Thyroid gland (tissue), 4 donors: ENCODE measurements around the gene PPP2R2B. TPM values are rescaled to one million over a fixed set of nuclear protein-coding genes. Genes with fewer than 3 reads are reported as not detected.

Experiments used
- DNase-seq, 2 donors: peaks; one replicate each; pipeline ENCODE4 v3.0.0-alpha.2; 2019
- H3K27ac ChIP-seq, 3 donors: fragments of 200-600 bp; sonication (generic); 1 replicate in 2 of 3; 2 replicates in 1 of 3; pipeline ENCODE4 v1.5.1; 2016 to 2019; ENCODE audit warnings: mild to moderate bottlenecking in 1 of 3, moderate library complexity in 1 of 3
- H3K27me3 ChIP-seq: fragments of 200-600 bp; sonication (generic); one replicate; pipeline ENCODE4 v1.5.1; 2019
- H3K36me3 ChIP-seq, 2 donors: fragments of 200-600 bp; sonication (generic); one replicate each; pipeline ENCODE4 v1.5.1; 2016 to 2019
- H3K4me1 ChIP-seq, 2 donors: fragments of 200-600 bp; sonication (generic); one replicate each; pipeline ENCODE4 v1.5.1; 2017 to 2019
- H3K4me3 ChIP-seq, 3 donors: fragments of 200-600 bp; sonication (generic); replicated peaks in 1 of 3; 1 replicate in 2 of 3; 2 replicates in 1 of 3; pipeline ENCODE4 v1.5.1; 2016; ENCODE audit warnings: mild to moderate bottlenecking in 1 of 3
- H3K9me3 ChIP-seq: fragments of 200-600 bp; sonication (generic); one replicate; pipeline ENCODE4 v1.5.1; 2017
- POLR2A ChIP-seq, 2 donors: fragments of 450-650 bp; IDR thresholded peaks; one replicate each; pipeline ENCODE4 v1.6.1; 2017; ENCODE audit warnings: antibody characterized with exemption in 2 of 2, mild to moderate bottlenecking in 2 of 2, moderate library complexity in 1 of 2
- WGBS, 2 donors: methylation state at CpG; one replicate each; pipeline ENCODE4 v1.1.5; 2017; 5-methylcytosine and 5-hydroxymethylcytosine counted together
- intact Hi-C: fragments of 100-400 bp; cut with DNase I; formaldehyde crosslinking; loops from one replicate; pipeline ENCODE4 v1.15.1; 2023
- total RNA-seq, 4 donors: library from RNA; depleted of rRNA; stranded (reverse); fragments of >200 nt; gene quantifications; one replicate each; pipeline ENCODE4 v1.2.3, GENCODE V29; 2016
- TF ChIP-seq, protein P1 (sequence below), 6 experiments: fragments of 200-600 bp in 3 of 6; fragments of 450-650 bp in 3 of 6; sonication (generic) in 3 of 6; IDR thresholded peaks; one replicate each; pipeline ENCODE4 v1.5.1; 2016 to 2019; ENCODE audit warnings: antibody characterized with exemption in 6 of 6, mild to moderate bottlenecking in 2 of 6, inconsistent platforms in 1 of 6, moderate library complexity in 1 of 6

PPP2R2B gene
- total RNA-seq, result 1 to 10 TPM; 1.1 to 5.0 (median 2.9) TPM

- H3K4me1 ChIP-seq, result peaks cover 4 to 11% of the 10 kb centered on the region in 2 donors
- 0 to 3% methylated on average over 7 to 14 of the region's 40 CpGs for WGBS, 2 donors
- H3K9me3 ChIP-seq, result no peaks in the 10 kb centered on the region
- peak in 1 of 2 donors; percentile 37 for TF ChIP-seq POLR2A (IDR thresholded peaks at IDR 0.05)
- TF ChIP-seq, protein P1, sequence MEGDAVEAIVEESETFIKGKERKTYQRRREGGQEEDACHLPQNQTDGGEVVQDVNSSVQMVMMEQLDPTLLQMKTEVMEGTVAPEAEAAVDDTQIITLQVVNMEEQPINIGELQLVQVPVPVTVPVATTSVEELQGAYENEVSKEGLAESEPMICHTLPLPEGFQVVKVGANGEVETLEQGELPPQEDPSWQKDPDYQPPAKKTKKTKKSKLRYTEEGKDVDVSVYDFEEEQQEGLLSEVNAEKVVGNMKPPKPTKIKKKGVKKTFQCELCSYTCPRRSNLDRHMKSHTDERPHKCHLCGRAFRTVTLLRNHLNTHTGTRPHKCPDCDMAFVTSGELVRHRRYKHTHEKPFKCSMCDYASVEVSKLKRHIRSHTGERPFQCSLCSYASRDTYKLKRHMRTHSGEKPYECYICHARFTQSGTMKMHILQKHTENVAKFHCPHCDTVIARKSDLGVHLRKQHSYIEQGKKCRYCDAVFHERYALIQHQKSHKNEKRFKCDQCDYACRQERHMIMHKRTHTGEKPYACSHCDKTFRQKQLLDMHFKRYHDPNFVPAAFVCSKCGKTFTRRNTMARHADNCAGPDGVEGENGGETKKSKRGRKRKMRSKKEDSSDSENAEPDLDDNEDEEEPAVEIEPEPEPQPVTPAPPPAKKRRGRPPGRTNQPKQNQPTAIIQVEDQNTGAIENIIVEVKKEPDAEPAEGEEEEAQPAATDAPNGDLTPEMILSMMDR (IDR thresholded peaks at IDR 0.05), result no peak
- DNase-seq, result peak; percentile 35 to 53
- no peaks in the 10 kb centered on the region for H3K27me3 ChIP-seq
- peak within 1 kb of the TSS; percentile 34 to 51 (median 40) for H3K4me3 ChIP-seq
- H3K27ac ChIP-seq, result no peak within 1 kb of the TSS
- intact Hi-C loops, result no loop called here
- no peaks in the 10 kb centered on the region for H3K36me3 ChIP-seq
Measured at GRCh38 chr5:146878476-146879172, at the start of gene PPP2R2B. Gene PPP2R2B (minus strand): TSS chr5:146878757.

GRCh38 chr5:146924132-146924531 is 45.6 kb upstream of the PPP2R2B start:
- no peak for DNase-seq
- no peaks in the 10 kb centered on the region for H3K36me3 ChIP-seq
- H3K4me3 ChIP-seq, result no peak overlapping the region
- no peaks in the 10 kb centered on the region for H3K9me3 ChIP-seq
- intact Hi-C loops, result no loop called here
- no peaks in the 10 kb centered on the region for H3K4me1 ChIP-seq
- H3K27ac ChIP-seq, result no peak overlapping the region
- TF ChIP-seq, protein P1 (IDR thresholded peaks at IDR 0.05), result no peak
- no peak for TF ChIP-seq POLR2A (IDR thresholded peaks at IDR 0.05)
- H3K27me3 ChIP-seq, result no peaks in the 10 kb centered on the region

- no peaks in the 10 kb centered on the region for H3K4me1 ChIP-seq
- no peak for DNase-seq
- no peak overlapping the region for H3K4me3 ChIP-seq
- no peaks in the 10 kb centered on the region for H3K9me3 ChIP-seq
- intact Hi-C loops, result no loop called here
- TF ChIP-seq, protein P1 (IDR thresholded peaks at IDR 0.05), result no peak
- no peak for TF ChIP-seq POLR2A (IDR thresholded peaks at IDR 0.05)
- H3K27me3 ChIP-seq, result no peaks in the 10 kb centered on the region
- no peaks in the 10 kb centered on the region for H3K36me3 ChIP-seq
- WGBS, 2 donors, result 74 to 77% methylated on average over 4 of the region's 4 CpGs
- no peak overlapping the region for H3K27ac ChIP-seq
Measured at GRCh38 chr5:146921225-146921624, 42.7 kb upstream of the PPP2R2B start.

DNA sequence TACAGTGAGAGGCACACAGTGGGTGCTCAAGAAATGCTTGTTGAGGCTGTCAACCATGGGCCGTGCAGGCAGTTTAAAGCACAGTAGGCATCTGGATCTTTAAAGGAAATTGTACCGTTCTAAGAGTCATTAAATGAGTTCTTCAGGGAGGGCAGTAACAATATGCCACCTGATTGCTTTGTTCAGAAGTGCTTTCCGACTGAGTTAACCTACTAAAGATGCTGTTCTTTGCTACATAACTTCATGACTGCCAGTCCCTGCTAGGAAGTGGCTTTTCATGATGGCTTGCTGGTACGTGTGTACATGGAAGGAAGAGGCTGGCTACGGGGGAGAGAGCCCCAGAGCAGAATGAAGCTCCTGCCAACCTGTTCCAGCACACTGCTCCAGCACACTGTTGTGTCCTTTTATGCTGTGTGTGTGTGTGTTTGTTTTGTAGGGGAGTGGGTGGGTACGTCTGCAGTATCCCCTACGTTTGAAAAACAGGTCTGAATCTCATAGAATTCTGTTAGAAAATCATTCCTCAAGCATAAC is 41.9 kb upstream of the PPP2R2B start:
- TF ChIP-seq, protein P1 (IDR thresholded peaks at IDR 0.05), result no peak
- TF ChIP-seq POLR2A (IDR thresholded peaks at IDR 0.05), result no peak
- no peaks in the 10 kb centered on the region for H3K4me1 ChIP-seq
- 35 to 37% methylated on average over 7 of the region's 7 CpGs for WGBS, 2 donors

DNA sequence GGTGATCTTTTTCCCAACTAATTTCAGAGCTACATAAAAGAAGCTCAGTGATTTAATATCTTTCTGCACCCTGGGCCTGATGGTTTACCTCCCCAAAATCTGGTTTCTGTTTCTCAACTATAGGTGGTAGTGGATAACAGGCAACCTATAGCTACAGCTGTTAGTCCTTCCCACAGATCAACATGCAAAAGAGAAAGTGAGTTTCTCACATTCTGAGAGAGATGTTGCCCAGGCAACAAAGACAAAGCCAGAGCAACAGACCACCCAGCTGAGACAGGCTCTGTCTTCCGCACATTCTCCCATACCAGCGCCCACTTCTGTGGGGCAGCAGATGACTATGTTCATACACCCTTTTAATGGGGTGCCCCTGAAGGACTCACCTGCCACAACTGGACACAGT is 40.7 kb upstream of the PPP2R2B start:
- H3K9me3 ChIP-seq, result no peaks in the 10 kb centered on the region
- H3K4me1 ChIP-seq, result no peaks in the 10 kb centered on the region
- TF ChIP-seq POLR2A (IDR thresholded peaks at IDR 0.05), result no peak
- TF ChIP-seq, protein P1 (IDR thresholded peaks at IDR 0.05), result no peak
- no peaks in the 10 kb centered on the region for H3K36me3 ChIP-seq
- H3K27ac ChIP-seq, result no peak overlapping the region
- DNase-seq, result no peak
- no peak overlapping the region for H3K4me3 ChIP-seq
- H3K27me3 ChIP-seq, result no peaks in the 10 kb centered on the region
- intact Hi-C loops, result no loop called here
- 72 to 86% methylated on average over 2 of the region's 2 CpGs for WGBS, 2 donors

More for the DNA sequence above, 41.9 kb upstream of the PPP2R2B start:
- intact Hi-C loops, result no loop called here
- Histone ChIP-seq H3K9me3 (no peaks in the 10 kb centered on the region), H3K36me3 (no peaks in the 10 kb centered on the region), H3K27me3 (no peaks in the 10 kb centered on the region), H3K4me3 (no peak overlapping the region), H3K27ac (no peak overlapping the region)
- DNase-seq, result no peak
